HepG2 (cell line): ENCODE results near the gene MFNG. TPM values are rescaled to one million over a fixed set of nuclear protein-coding genes. Genes with fewer than 3 reads are reported as not detected.

Experiments
- ATAC-seq: fragments of 200-7000 bp; cut with Tn5 transposase; 3 replicates; pipeline ENCODE4 v1.9.1; 2020; ENCODE audit warnings: mild to moderate bottlenecking, moderate library complexity
- BruUV-seq: library from RNA; stranded (reverse); fragments of 400-500 nt; replicated peaks from 2 replicates; lab custom pipeline; 2021; lab: Mats Ljungman, UMichigan
- CTCF ChIA-PET: fragments of 300-600 bp; formaldehyde crosslinking; extraction: SDS; loops from one replicate; lab custom pipeline; 2021; ENCODE audit warnings: low total read pairs, inconsistent platforms, low intra/inter-chr PET ratio; lab: Yijun Ruan, JAX
- POLR2A ChIA-PET: fragments of 350-600 bp; sonication (Branson Sonifier 250); formaldehyde crosslinking; loops from one replicate; lab custom pipeline; 2020; ENCODE audit warnings: antibody characterized with exemption, inconsistent platforms; lab: Yijun Ruan, JAX
- DNase-seq: peaks from one replicate; pipeline ENCODE4 v3.0.0-alpha.2; 2015; ENCODE audit warnings: low spot score
- FAIRE-seq: peaks from 3 replicates; lab custom pipeline; 2011; peaks lifted over from hg19 to GRCh38; lab: Jason Lieb, UNC
- H2AFZ ChIP-seq: one replicate; pipeline ENCODE4 v1.6.1; 2011; ENCODE audit warnings: low read length, inconsistent platforms
- H3K27ac ChIP-seq: fragments of 300-600 bp; 3 replicates; pipeline ENCODE4 v1.8.0; 2011; ENCODE audit warnings: mixed run types, mild to moderate bottlenecking, mixed read lengths, low read length, inconsistent platforms; ENCODE audit not compliant: insufficient read depth; ENCODE audit errors: extremely low read length
- H3K27me3 ChIP-seq, 2 experiments: fragments of 200-600 bp in 1 of 2; 2 replicates in 1 of 2; 3 replicates in 1 of 2; pipeline versions ENCODE4 v1.6.0 to v1.8.0; 2011; ENCODE audit warnings: low read length in 2 of 2, mild to moderate bottlenecking in 2 of 2, moderate library complexity in 2 of 2, inconsistent platforms in 1 of 2; ENCODE audit not compliant: insufficient read depth in 2 of 2, control insufficient read depth in 1 of 2
- H3K36me3 ChIP-seq, 2 experiments: fragments of 200-600 bp in 1 of 2; replicated peaks in 1 of 2; 2 replicates in 1 of 2; 3 replicates in 1 of 2; pipeline versions ENCODE4 v1.5.1 to v1.8.0; 2011; ENCODE audit warnings: low read length in 2 of 2, inconsistent platforms in 1 of 2; ENCODE audit not compliant: insufficient read depth in 2 of 2, control insufficient read depth in 1 of 2
- H3K4me1 ChIP-seq: 2 replicates; pipeline ENCODE4 v1.5.1; 2012; ENCODE audit warnings: low read length, inconsistent platforms; ENCODE audit not compliant: insufficient read depth
- H3K4me2 ChIP-seq: 2 replicates; pipeline ENCODE4 v1.6.0; 2011; ENCODE audit warnings: low read depth, low read length, inconsistent platforms
- H3K4me3 ChIP-seq, 3 experiments: fragments of 200-600 bp in 1 of 3; sonication (generic), shearing (Covaris generic) in 1 of 3; replicated peaks in 1 of 3; 2 replicates each; pipeline ENCODE4 v1.5.1; 2011 to 2016; ENCODE audit warnings: low read length in 3 of 3, inconsistent platforms in 2 of 3, low read depth in 2 of 3, mild to moderate bottlenecking in 2 of 3, control low read depth in 1 of 3, mixed read lengths in 1 of 3; ENCODE audit not compliant: insufficient read depth in 1 of 3
- H3K79me2 ChIP-seq: one replicate; pipeline ENCODE4 v1.6.1; 2011; ENCODE audit warnings: low read length, inconsistent platforms; ENCODE audit not compliant: insufficient read depth
- H3K9ac ChIP-seq: 2 replicates; pipeline ENCODE4 v1.6.0; 2011; ENCODE audit warnings: mild to moderate bottlenecking, low read depth, low read length, inconsistent platforms; ENCODE audit not compliant: insufficient read depth
- H3K9me3 ChIP-seq: 2 replicates; pipeline ENCODE4 v1.5.1; 2012; ENCODE audit warnings: mild to moderate bottlenecking, low read length
- H4K20me1 ChIP-seq: 2 replicates; pipeline ENCODE4 v1.6.0; 2011; ENCODE audit warnings: inconsistent platforms, mild to moderate bottlenecking, low read length, moderate library complexity; ENCODE audit not compliant: insufficient read depth
- CAMTA2 ChIP-seq: sonication (generic); formaldehyde crosslinking; IDR thresholded peaks from 2 replicates; pipeline ENCODE4 v1.4.0; 2020; ENCODE audit warnings: mild to moderate bottlenecking, missing genetic modification reagents, borderline replicate concordance
- EHMT2 ChIP-seq: fragments of 200-600 bp; sonication (generic); IDR thresholded peaks from 2 replicates; pipeline ENCODE4 v1.7.0; 2017; ENCODE audit warnings: antibody characterized with exemption, low read depth, low read length, borderline replicate concordance
- PHF21A ChIP-seq: sonication (generic); formaldehyde crosslinking; IDR thresholded peaks from 2 replicates; pipeline ENCODE4 v1.5.0; 2020; ENCODE audit warnings: mild to moderate bottlenecking, missing genetic modification reagents
- SMYD3 ChIP-seq: sonication (generic); formaldehyde crosslinking; IDR thresholded peaks from 2 replicates; pipeline ENCODE4 v1.8.1; 2023; ENCODE audit warnings: mild to moderate bottlenecking, missing genetic modification reagents
- STAT5B ChIP-seq: sonication (generic); formaldehyde crosslinking; IDR thresholded peaks from 2 replicates; pipeline ENCODE4 v1.4.0; 2020; ENCODE audit warnings: missing genetic modification reagents
- TARDBP ChIP-seq: sonication (generic); formaldehyde crosslinking; IDR thresholded peaks from 2 replicates; pipeline ENCODE4 v1.8.0; 2022; ENCODE audit warnings: mild to moderate bottlenecking, missing genetic modification reagents
- ZBTB7A ChIP-seq: sonication (generic); formaldehyde crosslinking; IDR thresholded peaks from 2 replicates; pipeline ENCODE4 v1.8.0; 2022; ENCODE audit warnings: mild to moderate bottlenecking, missing genetic modification reagents
- ZNF570 ChIP-seq: sonication (generic); formaldehyde crosslinking; IDR thresholded peaks from 2 replicates; pipeline ENCODE4 v1.4.0; 2020; ENCODE audit warnings: mild to moderate bottlenecking, missing genetic modification reagents, borderline replicate concordance
- WGBS: methylation state at CpG from one replicate; pipeline ENCODE4 v1.1.6; 2017; ENCODE audit warnings: low lambda C conversion rate; 5-methylcytosine and 5-hydroxymethylcytosine counted together
- in situ Hi-C: cut with HindIII; loops from 2 replicates; pipeline ENCODE4 v1.10.0; 2017; ENCODE audit warnings: low pct_unique_long_range_greater_than_20kb; ENCODE audit not compliant: extremely low pct_ligation_motif_present
- intact Hi-C: fragments of 100-400 bp; cut with micrococcal nuclease; formaldehyde crosslinking; loops from one replicate; pipeline ENCODE4 v1.10.0; 2022; ENCODE audit not compliant: unreplicated experiment
- polyA plus RNA-seq, 8 experiments: library from polyadenylated mRNA; depleted of rRNA in 3 of 8; stranded (reverse) in 7 of 8; unstranded in 1 of 8; fragments of >200 nt; fragmentation: Illumina TruSeq in 4 of 8; extraction: Trizol in 4 of 8; gene quantifications; 2 replicates each; pipeline versions ENCODE4 v1.2.1 to v1.2.3, GENCODE V29; 2011 to 2016; ENCODE audit warnings: low read depth in 4 of 8, missing spikeins in 1 of 8, mixed read lengths in 1 of 8; ENCODE audit not compliant: insufficient read depth in 1 of 8
- total RNA-seq, 5 experiments: library from RNA; depleted of rRNA; stranded (reverse); fragments of >200 nt; fragmentation: Illumina TruSeq; extraction: Trizol; gene quantifications; 2 replicates each; pipeline ENCODE4 v1.2.3, GENCODE V29; 2016; ENCODE audit warnings: low read depth in 1 of 5
- TF ChIP-seq, protein P1 (sequence below): sonication (generic); formaldehyde crosslinking; IDR thresholded peaks from 2 replicates; pipeline ENCODE4 v1.5.0; 2020; ENCODE audit warnings: missing genetic modification reagents
- TF ChIP-seq, protein P2 (sequence below): sonication (generic); formaldehyde crosslinking; IDR thresholded peaks from 2 replicates; pipeline ENCODE4 v1.5.1; 2020; ENCODE audit warnings: missing genetic modification reagents, mild to moderate bottlenecking, borderline replicate concordance
- TF ChIP-seq, protein P3 (sequence below): sonication (generic); formaldehyde crosslinking; IDR thresholded peaks from 2 replicates; pipeline ENCODE4 v1.4.0; 2020; ENCODE audit warnings: missing genetic modification reagents
- TF ChIP-seq, protein P4 (sequence below): sonication (generic); formaldehyde crosslinking; conservative IDR thresholded peaks from 2 replicates; pipeline ENCODE4 v1.4.0; 2020; ENCODE audit warnings: mild to moderate bottlenecking, missing genetic modification reagents, moderate library complexity

Gene MFNG
- total and polyA plus RNA-seq, 2 of the 13 experiments (the other 11 are each of a cell fraction or from before 2014, with no cell fraction given) = 1.0 to 11.7 TPM

DNA sequence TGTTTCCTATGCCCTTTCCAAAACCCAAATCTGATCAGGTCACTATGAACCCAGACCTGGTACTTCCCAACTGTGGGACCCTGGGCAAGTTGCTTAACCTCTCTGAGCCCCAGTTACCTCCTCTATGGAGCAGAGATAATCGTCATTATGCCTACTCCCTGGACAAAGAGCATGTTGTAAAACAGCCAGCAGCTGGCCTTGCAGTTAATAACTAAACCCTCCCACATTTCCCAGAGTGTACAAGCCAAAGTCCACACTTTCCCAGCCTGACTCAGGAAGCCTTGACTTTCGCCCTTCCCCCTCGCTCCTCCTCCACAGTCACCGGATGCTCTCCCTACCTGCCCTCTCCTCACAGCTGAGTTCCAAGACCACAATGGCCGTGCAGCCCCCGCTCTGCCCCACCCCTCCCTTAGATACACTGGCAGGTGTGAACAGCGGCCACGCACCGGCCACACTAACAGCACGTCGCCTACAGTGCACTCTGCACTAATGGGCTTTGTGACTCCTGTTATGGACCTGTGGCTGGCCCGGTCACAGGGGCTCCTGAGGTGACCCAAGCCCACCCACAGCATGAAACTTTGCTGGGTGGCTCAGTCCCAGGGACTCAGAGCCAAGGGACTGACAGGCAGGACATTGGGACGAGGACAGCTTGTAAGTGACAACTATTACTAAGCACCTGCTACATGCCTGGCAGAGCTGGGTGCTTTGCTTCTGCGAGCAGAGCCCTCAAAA, 15.6 kb upstream of the MFNG start:
- FAIRE-seq (peak; percentile 100), DNase-seq (peak; percentile 99), ATAC-seq (peak; percentile 86)
- H2AFZ ChIP-seq = no peak overlapping the region
- H3K4me1 ChIP-seq = peaks cover 73% of the 10 kb centered on the region
- no TSS peak for BruUV-seq
- 1% methylated on average over 13 of the region's 14 CpGs for WGBS
- peak overlapping the region; percentile 64 for H3K9ac ChIP-seq
- peak overlapping the region in 1 of 3 experiments; percentile 53; a peak in 2 of 6 replicates for H3K4me3 ChIP-seq
- H3K79me2 ChIP-seq = peaks cover 9% of the 10 kb centered on the region
- H3K4me2 ChIP-seq = peak overlapping the region; percentile 79
- in situ Hi-C loops = no loop called here
- no peaks in the 10 kb centered on the region for H3K27me3 ChIP-seq
- no peaks in the 10 kb centered on the region for H4K20me1 ChIP-seq
- POLR2A ChIA-PET = interaction anchor here (0.8 to 2.2 kb wide), 18 partner anchors 10 to 469 kb away, joined by 3 to 51 read pairs (median 5); partner anchors contain the start of genes CARD10, GGA1, LGALS2 and PDXP
- H3K27ac ChIP-seq = peak overlapping the region; percentile 97
- H3K36me3 ChIP-seq = peaks cover 35 to 65% of the 10 kb centered on the region in 2 experiments
- intact Hi-C loops = loop anchor here (1.0 kb wide), 1 partner anchor 11 kb away; no protein-coding TSS in a partner anchor
- no peaks in the 10 kb centered on the region for H3K9me3 ChIP-seq
- CTCF ChIA-PET = no interaction called here
- 0 out of 2 replicates have a peak, but pooled peaks have one; percentile 82 for TF ChIP-seq STAT5B (CRISPR knock-in tag)
- peak; percentile 63; the same call in 1 of the 2 replicates for TF ChIP-seq SMYD3 (CRISPR knock-in tag)
- peak; percentile 96 for TF ChIP-seq ZBTB7A (CRISPR knock-in tag)
- TF ChIP-seq TARDBP (CRISPR knock-in tag) = peak; percentile 99
- TF ChIP-seq, protein P1, sequence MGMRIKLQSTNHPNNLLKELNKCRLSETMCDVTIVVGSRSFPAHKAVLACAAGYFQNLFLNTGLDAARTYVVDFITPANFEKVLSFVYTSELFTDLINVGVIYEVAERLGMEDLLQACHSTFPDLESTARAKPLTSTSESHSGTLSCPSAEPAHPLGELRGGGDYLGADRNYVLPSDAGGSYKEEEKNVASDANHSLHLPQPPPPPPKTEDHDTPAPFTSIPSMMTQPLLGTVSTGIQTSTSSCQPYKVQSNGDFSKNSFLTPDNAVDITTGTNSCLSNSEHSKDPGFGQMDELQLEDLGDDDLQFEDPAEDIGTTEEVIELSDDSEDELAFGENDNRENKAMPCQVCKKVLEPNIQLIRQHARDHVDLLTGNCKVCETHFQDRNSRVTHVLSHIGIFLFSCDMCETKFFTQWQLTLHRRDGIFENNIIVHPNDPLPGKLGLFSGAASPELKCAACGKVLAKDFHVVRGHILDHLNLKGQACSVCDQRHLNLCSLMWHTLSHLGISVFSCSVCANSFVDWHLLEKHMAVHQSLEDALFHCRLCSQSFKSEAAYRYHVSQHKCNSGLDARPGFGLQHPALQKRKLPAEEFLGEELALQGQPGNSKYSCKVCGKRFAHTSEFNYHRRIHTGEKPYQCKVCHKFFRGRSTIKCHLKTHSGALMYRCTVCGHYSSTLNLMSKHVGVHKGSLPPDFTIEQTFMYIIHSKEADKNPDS (CRISPR knock-in tag) = peak; percentile 77; the same call in 1 of the 2 replicates
- peak; percentile 99 for TF ChIP-seq PHF21A (CRISPR knock-in tag)
- TF ChIP-seq, protein P2, sequence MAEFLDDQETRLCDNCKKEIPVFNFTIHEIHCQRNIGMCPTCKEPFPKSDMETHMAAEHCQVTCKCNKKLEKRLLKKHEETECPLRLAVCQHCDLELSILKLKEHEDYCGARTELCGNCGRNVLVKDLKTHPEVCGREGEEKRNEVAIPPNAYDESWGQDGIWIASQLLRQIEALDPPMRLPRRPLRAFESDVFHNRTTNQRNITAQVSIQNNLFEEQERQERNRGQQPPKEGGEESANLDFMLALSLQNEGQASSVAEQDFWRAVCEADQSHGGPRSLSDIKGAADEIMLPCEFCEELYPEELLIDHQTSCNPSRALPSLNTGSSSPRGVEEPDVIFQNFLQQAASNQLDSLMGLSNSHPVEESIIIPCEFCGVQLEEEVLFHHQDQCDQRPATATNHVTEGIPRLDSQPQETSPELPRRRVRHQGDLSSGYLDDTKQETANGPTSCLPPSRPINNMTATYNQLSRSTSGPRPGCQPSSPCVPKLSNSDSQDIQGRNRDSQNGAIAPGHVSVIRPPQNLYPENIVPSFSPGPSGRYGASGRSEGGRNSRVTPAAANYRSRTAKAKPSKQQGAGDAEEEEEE (CRISPR knock-in tag) = peak; percentile 83; the same call in 1 of the 2 replicates
- TF ChIP-seq, protein P3, sequence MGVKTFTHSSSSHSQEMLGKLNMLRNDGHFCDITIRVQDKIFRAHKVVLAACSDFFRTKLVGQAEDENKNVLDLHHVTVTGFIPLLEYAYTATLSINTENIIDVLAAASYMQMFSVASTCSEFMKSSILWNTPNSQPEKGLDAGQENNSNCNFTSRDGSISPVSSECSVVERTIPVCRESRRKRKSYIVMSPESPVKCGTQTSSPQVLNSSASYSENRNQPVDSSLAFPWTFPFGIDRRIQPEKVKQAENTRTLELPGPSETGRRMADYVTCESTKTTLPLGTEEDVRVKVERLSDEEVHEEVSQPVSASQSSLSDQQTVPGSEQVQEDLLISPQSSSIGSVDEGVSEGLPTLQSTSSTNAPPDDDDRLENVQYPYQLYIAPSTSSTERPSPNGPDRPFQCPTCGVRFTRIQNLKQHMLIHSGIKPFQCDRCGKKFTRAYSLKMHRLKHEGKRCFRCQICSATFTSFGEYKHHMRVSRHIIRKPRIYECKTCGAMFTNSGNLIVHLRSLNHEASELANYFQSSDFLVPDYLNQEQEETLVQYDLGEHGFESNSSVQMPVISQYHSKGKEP (CRISPR knock-in tag) = no peak
- TF ChIP-seq EHMT2 = no peak
- TF ChIP-seq ZNF570 (CRISPR knock-in tag) = peak; percentile 80; the same call in 1 of the 2 replicates
- TF ChIP-seq CAMTA2 (CRISPR knock-in tag) = peak; percentile 94
- TF ChIP-seq, protein P4, sequence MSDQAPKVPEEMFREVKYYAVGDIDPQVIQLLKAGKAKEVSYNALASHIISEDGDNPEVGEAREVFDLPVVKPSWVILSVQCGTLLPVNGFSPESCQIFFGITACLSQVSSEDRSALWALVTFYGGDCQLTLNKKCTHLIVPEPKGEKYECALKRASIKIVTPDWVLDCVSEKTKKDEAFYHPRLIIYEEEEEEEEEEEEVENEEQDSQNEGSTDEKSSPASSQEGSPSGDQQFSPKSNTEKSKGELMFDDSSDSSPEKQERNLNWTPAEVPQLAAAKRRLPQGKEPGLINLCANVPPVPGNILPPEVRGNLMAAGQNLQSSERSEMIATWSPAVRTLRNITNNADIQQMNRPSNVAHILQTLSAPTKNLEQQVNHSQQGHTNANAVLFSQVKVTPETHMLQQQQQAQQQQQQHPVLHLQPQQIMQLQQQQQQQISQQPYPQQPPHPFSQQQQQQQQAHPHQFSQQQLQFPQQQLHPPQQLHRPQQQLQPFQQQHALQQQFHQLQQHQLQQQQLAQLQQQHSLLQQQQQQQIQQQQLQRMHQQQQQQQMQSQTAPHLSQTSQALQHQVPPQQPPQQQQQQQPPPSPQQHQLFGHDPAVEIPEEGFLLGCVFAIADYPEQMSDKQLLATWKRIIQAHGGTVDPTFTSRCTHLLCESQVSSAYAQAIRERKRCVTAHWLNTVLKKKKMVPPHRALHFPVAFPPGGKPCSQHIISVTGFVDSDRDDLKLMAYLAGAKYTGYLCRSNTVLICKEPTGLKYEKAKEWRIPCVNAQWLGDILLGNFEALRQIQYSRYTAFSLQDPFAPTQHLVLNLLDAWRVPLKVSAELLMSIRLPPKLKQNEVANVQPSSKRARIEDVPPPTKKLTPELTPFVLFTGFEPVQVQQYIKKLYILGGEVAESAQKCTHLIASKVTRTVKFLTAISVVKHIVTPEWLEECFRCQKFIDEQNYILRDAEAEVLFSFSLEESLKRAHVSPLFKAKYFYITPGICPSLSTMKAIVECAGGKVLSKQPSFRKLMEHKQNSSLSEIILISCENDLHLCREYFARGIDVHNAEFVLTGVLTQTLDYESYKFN = peak; percentile 100
